ENCODE measurements around the gene SP5.

- no peak for TF ChIP-seq REST (IDR thresholded peaks at IDR 0.05; ENCODE audit: insufficient read depth in 1 of 2, low read depth in 2 of 2, low read length in 2 of 2)
- no peak for TF ChIP-seq FOXP2 (optimal IDR thresholded peaks at IDR 0.05; ENCODE audit: borderline replicate concordance, extremely low read depth, extremely low read length, insufficient read depth)
- TF ChIP-seq POLR2AphosphoS5 (IDR thresholded peaks at IDR 0.05; ENCODE audit: low read depth, low read length) = no peak
- no peak for TF ChIP-seq TAF1 (IDR thresholded peaks at IDR 0.05; ENCODE audit: borderline replicate concordance, insufficient read depth, low read length)
- TF ChIP-seq SIN3A (IDR thresholded peaks at IDR 0.05; ENCODE audit: borderline replicate concordance, insufficient read depth, low read length) = no peak
These were observed 7.2 kb downstream of the SP5 start for GRCh38 chr2:170722301-170722700.

Measured in PFSK-1 (cell line).